22Rv1 (cell line): Measurements from ENCODE around the gene SORCS2.

Experiments used
- ZFX ChIP-seq: fragments of 450-650 bp; IDR thresholded peaks from 2 replicates; pipeline ENCODE4 v1.6.1; 2017; ENCODE audit warnings: antibody characterized with exemption, borderline replicate concordance
- TF ChIP-seq, protein P1 (sequence below): fragments of 450-650 bp; IDR thresholded peaks from 2 replicates; pipeline ENCODE4 v1.5.1; 2017; ENCODE audit warnings: mild to moderate bottlenecking

GRCh38 chr4:7327341-7327885, 135.1 kb downstream of the SORCS2 start:
- TF ChIP-seq, protein P1, sequence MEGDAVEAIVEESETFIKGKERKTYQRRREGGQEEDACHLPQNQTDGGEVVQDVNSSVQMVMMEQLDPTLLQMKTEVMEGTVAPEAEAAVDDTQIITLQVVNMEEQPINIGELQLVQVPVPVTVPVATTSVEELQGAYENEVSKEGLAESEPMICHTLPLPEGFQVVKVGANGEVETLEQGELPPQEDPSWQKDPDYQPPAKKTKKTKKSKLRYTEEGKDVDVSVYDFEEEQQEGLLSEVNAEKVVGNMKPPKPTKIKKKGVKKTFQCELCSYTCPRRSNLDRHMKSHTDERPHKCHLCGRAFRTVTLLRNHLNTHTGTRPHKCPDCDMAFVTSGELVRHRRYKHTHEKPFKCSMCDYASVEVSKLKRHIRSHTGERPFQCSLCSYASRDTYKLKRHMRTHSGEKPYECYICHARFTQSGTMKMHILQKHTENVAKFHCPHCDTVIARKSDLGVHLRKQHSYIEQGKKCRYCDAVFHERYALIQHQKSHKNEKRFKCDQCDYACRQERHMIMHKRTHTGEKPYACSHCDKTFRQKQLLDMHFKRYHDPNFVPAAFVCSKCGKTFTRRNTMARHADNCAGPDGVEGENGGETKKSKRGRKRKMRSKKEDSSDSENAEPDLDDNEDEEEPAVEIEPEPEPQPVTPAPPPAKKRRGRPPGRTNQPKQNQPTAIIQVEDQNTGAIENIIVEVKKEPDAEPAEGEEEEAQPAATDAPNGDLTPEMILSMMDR, result no peak
- no peak for TF ChIP-seq ZFX
